ENCODE results near the gene EDN1.

- TF ChIP-seq CTCF (IDR thresholded peaks at IDR 0.05; ENCODE audit: insufficient read depth, low read length, poor library complexity, severe bottlenecking) (no peak), EZH2phosphoT487 (conservative IDR thresholded peaks at IDR 0.05; ENCODE audit: low read length) (no peak)
These were observed 39.8 kb upstream of the EDN1 start for GRCh38 chr6:12250383-12250770.

Data from SU-DHL-6 (cell line).